SK-N-SH treated with all-trans-retinoic acid at 6 μM for 48 hours (cell line): ENCODE results near the gene WNK1.

ENCODE experiments used
- ZC3H10 ChIP-seq: fragments of 250-450 bp; sonication (Bioruptor Pico); IDR thresholded peaks from 2 replicates; pipeline ENCODE4 v1.5.1; 2021; ENCODE audit warnings: mild to moderate bottlenecking, moderate library complexity
- TF ChIP-seq, protein P1 (sequence below): fragments of 250-450 bp; sonication (Bioruptor Pico); IDR thresholded peaks from 2 replicates; pipeline ENCODE4 v1.5.0; 2020; ENCODE audit warnings: mild to moderate bottlenecking, moderate library complexity

DNA sequence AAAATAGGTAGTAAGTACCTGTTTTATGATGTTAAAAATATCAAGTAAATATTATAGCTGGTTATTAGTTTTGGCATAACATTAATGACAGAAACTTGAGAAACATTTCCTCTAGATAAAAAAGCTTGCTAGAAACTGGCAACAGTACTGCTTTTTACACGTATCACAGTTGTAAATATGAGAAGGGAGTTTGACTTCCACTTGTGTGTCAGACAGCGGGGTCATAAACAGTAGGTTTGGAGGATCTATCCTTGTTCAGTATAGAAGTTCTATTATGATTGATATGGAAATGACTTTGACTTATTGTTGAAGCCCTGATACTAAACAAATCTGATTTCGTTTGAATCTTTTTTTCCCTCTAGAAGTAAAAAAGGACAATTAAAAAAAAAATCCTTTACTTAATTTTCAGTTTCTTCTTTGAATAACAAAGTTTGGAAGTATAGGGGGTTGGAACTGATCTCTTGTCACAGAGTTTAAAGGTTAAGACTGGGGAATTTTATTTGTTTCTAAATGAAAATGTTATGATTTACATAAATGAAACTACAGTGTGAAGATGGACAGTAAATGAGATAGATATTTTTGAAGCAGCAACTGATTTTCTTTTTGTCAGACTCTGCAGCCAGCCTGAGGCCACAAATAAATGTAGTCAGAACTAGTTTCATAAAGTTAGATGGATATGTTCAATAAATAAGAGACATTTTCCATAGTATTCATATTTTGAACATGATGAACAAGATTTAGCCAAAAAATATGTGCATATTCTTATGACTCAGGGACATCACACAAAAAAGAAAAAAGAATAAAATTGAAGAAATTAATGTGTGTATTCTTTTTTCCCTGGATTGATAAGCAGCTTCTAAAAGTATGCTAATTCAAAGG, 50.1 kb downstream of the WNK1 start:
- TF ChIP-seq, protein P1, sequence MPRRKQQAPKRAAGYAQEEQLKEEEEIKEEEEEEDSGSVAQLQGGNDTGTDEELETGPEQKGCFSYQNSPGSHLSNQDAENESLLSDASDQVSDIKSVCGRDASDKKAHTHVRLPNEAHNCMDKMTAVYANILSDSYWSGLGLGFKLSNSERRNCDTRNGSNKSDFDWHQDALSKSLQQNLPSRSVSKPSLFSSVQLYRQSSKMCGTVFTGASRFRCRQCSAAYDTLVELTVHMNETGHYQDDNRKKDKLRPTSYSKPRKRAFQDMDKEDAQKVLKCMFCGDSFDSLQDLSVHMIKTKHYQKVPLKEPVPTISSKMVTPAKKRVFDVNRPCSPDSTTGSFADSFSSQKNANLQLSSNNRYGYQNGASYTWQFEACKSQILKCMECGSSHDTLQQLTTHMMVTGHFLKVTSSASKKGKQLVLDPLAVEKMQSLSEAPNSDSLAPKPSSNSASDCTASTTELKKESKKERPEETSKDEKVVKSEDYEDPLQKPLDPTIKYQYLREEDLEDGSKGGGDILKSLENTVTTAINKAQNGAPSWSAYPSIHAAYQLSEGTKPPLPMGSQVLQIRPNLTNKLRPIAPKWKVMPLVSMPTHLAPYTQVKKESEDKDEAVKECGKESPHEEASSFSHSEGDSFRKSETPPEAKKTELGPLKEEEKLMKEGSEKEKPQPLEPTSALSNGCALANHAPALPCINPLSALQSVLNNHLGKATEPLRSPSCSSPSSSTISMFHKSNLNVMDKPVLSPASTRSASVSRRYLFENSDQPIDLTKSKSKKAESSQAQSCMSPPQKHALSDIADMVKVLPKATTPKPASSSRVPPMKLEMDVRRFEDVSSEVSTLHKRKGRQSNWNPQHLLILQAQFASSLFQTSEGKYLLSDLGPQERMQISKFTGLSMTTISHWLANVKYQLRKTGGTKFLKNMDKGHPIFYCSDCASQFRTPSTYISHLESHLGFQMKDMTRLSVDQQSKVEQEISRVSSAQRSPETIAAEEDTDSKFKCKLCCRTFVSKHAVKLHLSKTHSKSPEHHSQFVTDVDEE (CRISPR knock-in tag): no peak
- TF ChIP-seq ZC3H10 (CRISPR knock-in tag): no peak
